ENCODE data around the gene C6orf141.
"Not testable (repeated sequence)": the region's sequence is repeated elsewhere in the genome, so short reads cannot be mapped to it uniquely, and the experiment has no call there.

Gene C6orf141

GRCh38 chr6:49565855-49566254 is 15.4 kb downstream of the C6orf141 start:
- no peak overlapping the region for H3K4me3 ChIP-seq (ENCODE audit: low read depth, low read length)
- no peak for TF ChIP-seq CTCF (conservative IDR thresholded peaks at IDR 0.05; ENCODE audit: low read depth, low read length)
- peak; percentile 71 for DNase-seq (ENCODE audit: low read depth)

GRCh38 chr6:49570474-49571079 is 20.1 kb downstream of the C6orf141 start:
- peak; percentile 66 for DNase-seq (ENCODE audit: low read depth)
- no peak overlapping the region for H3K4me3 ChIP-seq (ENCODE audit: low read depth, low read length)
- TF ChIP-seq CTCF (conservative IDR thresholded peaks at IDR 0.05; ENCODE audit: low read depth, low read length) = peak; percentile 44

- no peak overlapping the region for H3K4me3 ChIP-seq (ENCODE audit: low read depth, low read length)
- TF ChIP-seq CTCF (conservative IDR thresholded peaks at IDR 0.05; ENCODE audit: low read depth, low read length) = no peak
- DNase-seq (ENCODE audit: low read depth) = peak; percentile 72
Measured at GRCh38 chr6:49576618-49577017, 26.1 kb downstream of the C6orf141 start.

- no peak for DNase-seq (ENCODE audit: low read depth)
- no peak for TF ChIP-seq CTCF (conservative IDR thresholded peaks at IDR 0.05; ENCODE audit: low read depth, low read length)
- no peak overlapping the region for H3K4me3 ChIP-seq (ENCODE audit: low read depth, low read length)
Measured at GRCh38 chr6:49579649-49580048, 29.2 kb downstream of the C6orf141 start.

- DNase-seq (ENCODE audit: low read depth) = peak; percentile 66
- H3K4me3 ChIP-seq (ENCODE audit: low read depth, low read length) = no peak overlapping the region
- no peak for TF ChIP-seq CTCF (conservative IDR thresholded peaks at IDR 0.05; ENCODE audit: low read depth, low read length)
Measured at GRCh38 chr6:49582529-49582928, 32.1 kb downstream of the C6orf141 start.

- not testable (repeated sequence) for DNase-seq (ENCODE audit: low read depth); H3K4me3 ChIP-seq (ENCODE audit: low read depth, low read length)
Measured at GRCh38 chr6:49587262-49587661, 36.8 kb downstream of the C6orf141 start.
